ENCODE data around the gene CDC42BPA.

GRCh38 chr1:227298512-227299240 is 19.6 kb downstream of the CDC42BPA start:
- TF ChIP-seq CTCF (IDR thresholded peaks at IDR 0.05) (no peak), POLR2AphosphoS5 (IDR thresholded peaks at IDR 0.05) (no peak), POLR2A (IDR thresholded peaks at IDR 0.05) (no peak)

Data from stomach (tissue), 4 donors.